Endothelial cell of umbilical vein (primary cell): ENCODE data around the gene STK39.

Source experiments
- CTCF ChIP-seq, 2 donors: IDR thresholded peaks; 1 replicate in 1 of 2; 2 replicates in 1 of 2; pipeline ENCODE4 v1.5.1; 2011; ENCODE audit warnings: low read length in 2 of 2, mild to moderate bottlenecking in 2 of 2, moderate library complexity in 2 of 2, control low read depth in 1 of 2, inconsistent platforms in 1 of 2, low read depth in 1 of 2; ENCODE audit not compliant: insufficient read depth in 1 of 2; ENCODE audit errors: extremely low read depth in 1 of 2
- EZH2 ChIP-seq: IDR thresholded peaks from 2 replicates; pipeline ENCODE4 v1.6.1; 2012; ENCODE audit warnings: borderline replicate concordance, low read depth, mild to moderate bottlenecking, moderate library complexity, low read length, inconsistent platforms; ENCODE audit not compliant: severe bottlenecking
- FOS ChIP-seq: IDR thresholded peaks from 2 replicates; pipeline ENCODE4 v1.6.1; 2011; ENCODE audit warnings: mild to moderate bottlenecking, low read length, moderate library complexity, borderline replicate concordance; ENCODE audit not compliant: insufficient read depth
- JUN ChIP-seq: IDR thresholded peaks from 2 replicates; pipeline ENCODE4 v1.6.1; 2011; ENCODE audit warnings: borderline replicate concordance, low read depth; ENCODE audit not compliant: insufficient read length, insufficient read depth
- MAX ChIP-seq: IDR thresholded peaks from 2 replicates; pipeline ENCODE4 v1.6.1; 2011; ENCODE audit not compliant: insufficient read depth, insufficient read length
- MYC ChIP-seq: IDR thresholded peaks from one replicate; pipeline ENCODE4 v1.6.1; 2011; ENCODE audit warnings: mild to moderate bottlenecking, low read depth, low read length
- POLR2A ChIP-seq: IDR thresholded peaks from 2 replicates; pipeline ENCODE4 v1.6.1; 2012; ENCODE audit warnings: low read depth, mild to moderate bottlenecking, control low read depth, low read length
- POLR2AphosphoS5 ChIP-seq: IDR thresholded peaks from 2 replicates; pipeline ENCODE4 v1.6.1; 2012; ENCODE audit warnings: low read depth, mild to moderate bottlenecking, control low read depth, low read length, moderate library complexity; ENCODE audit not compliant: insufficient read depth

GRCh38 chr2:168152902-168153530, 94.4 kb downstream of the STK39 start:
- TF ChIP-seq CTCF (IDR thresholded peaks at IDR 0.05; ENCODE audit: extremely low read depth in 1 of 2, insufficient read depth in 1 of 2, low read depth in 1 of 2, low read length in 2 of 2) (no peak), MYC (no peak), EZH2 (no peak), JUN (no peak), POLR2A (no peak), MAX (no peak), POLR2AphosphoS5 (no peak), FOS (no peak)
